Muscle of leg (tissue), 11 donors: Measurements from ENCODE around the gene SKOR1. TPM values are rescaled to one million over a fixed set of nuclear protein-coding genes. Genes with fewer than 3 reads are reported as not detected.

Source experiments
- DNase-seq: peaks from one replicate; pipeline ENCODE4 v3.0.0; 2013
- H3K27ac ChIP-seq: one replicate; pipeline ENCODE4 v1.5.1; 2013; ENCODE audit warnings: mild to moderate bottlenecking, low read length, control low read depth
- H3K27me3 ChIP-seq: one replicate; pipeline ENCODE4 v1.6.1; 2013; ENCODE audit warnings: low read length; ENCODE audit not compliant: control insufficient read depth, insufficient read depth
- H3K36me3 ChIP-seq: one replicate; pipeline ENCODE4 v1.6.1; 2013; ENCODE audit warnings: low read length; ENCODE audit not compliant: control insufficient read depth, insufficient read depth
- H3K4me1 ChIP-seq: one replicate; pipeline ENCODE4 v1.6.1; 2013; ENCODE audit warnings: low read length; ENCODE audit not compliant: control insufficient read depth, insufficient read depth
- H3K4me3 ChIP-seq: one replicate; pipeline ENCODE4 v1.5.1; 2013; ENCODE audit warnings: low read length, control low read depth
- H3K9me3 ChIP-seq: replicated peaks from 2 replicates; pipeline ENCODE4 v1.6.1; 2013; ENCODE audit warnings: low read depth, low read length; ENCODE audit not compliant: control insufficient read depth
- WGBS: methylation state at CpG from one replicate; pipeline ENCODE4 v1.1.5; 2013; ENCODE audit warnings: missing lambda C conversion rate; ENCODE audit not compliant: insufficient coverage; 5-methylcytosine and 5-hydroxymethylcytosine counted together
- polyA plus RNA-seq, 8 donors: library from polyadenylated mRNA; unstranded; fragments of 120-200 nt; gene quantifications; one replicate each; pipeline versions ENCODE4 v1.2.1 to v1.2.3, GENCODE V29; 2013; ENCODE audit warnings: inconsistent platforms in 1 of 8, low replicate concordance in 1 of 8; ENCODE audit not compliant: insufficient read length in 8 of 8, insufficient read depth in 1 of 8
- total RNA-seq: library from RNA; stranded (reverse); fragments of 120-200 nt; gene quantifications from one replicate; pipeline ENCODE4 v1.2.4, GENCODE V29; 2013

SKOR1 gene
- total and polyA plus RNA-seq, 9 donors = 0.31 to 0.67 (median 0.43) TPM

GRCh38 chr15:67792250-67792942 lies 32.9 kb upstream of the SKOR1 start:
- peaks cover 4% of the 10 kb centered on the region for H3K9me3 ChIP-seq
- no peak for DNase-seq
- H3K4me3 ChIP-seq = no peak overlapping the region
- no peak overlapping the region for H3K27ac ChIP-seq
- peaks cover 2% of the 10 kb centered on the region for H3K4me1 ChIP-seq
- no peaks in the 10 kb centered on the region for H3K36me3 ChIP-seq
- WGBS = 70% methylated on average over 2 of the region's 8 CpGs
- no peaks in the 10 kb centered on the region for H3K27me3 ChIP-seq

- Histone ChIP-seq H3K27me3 (no peaks in the 10 kb centered on the region), H3K4me1 (peaks cover 2% of the 10 kb centered on the region), H3K9me3 (peaks cover 4% of the 10 kb centered on the region), H3K4me3 (no peak overlapping the region), H3K27ac (no peak overlapping the region), H3K36me3 (peaks cover 7% of the 10 kb centered on the region)
- no peak for DNase-seq
- WGBS = 100% methylated on average over 3 of the region's 4 CpGs
Observed at GRCh38 chr15:67794832-67795574, 30.3 kb upstream of the SKOR1 start.

DNA sequence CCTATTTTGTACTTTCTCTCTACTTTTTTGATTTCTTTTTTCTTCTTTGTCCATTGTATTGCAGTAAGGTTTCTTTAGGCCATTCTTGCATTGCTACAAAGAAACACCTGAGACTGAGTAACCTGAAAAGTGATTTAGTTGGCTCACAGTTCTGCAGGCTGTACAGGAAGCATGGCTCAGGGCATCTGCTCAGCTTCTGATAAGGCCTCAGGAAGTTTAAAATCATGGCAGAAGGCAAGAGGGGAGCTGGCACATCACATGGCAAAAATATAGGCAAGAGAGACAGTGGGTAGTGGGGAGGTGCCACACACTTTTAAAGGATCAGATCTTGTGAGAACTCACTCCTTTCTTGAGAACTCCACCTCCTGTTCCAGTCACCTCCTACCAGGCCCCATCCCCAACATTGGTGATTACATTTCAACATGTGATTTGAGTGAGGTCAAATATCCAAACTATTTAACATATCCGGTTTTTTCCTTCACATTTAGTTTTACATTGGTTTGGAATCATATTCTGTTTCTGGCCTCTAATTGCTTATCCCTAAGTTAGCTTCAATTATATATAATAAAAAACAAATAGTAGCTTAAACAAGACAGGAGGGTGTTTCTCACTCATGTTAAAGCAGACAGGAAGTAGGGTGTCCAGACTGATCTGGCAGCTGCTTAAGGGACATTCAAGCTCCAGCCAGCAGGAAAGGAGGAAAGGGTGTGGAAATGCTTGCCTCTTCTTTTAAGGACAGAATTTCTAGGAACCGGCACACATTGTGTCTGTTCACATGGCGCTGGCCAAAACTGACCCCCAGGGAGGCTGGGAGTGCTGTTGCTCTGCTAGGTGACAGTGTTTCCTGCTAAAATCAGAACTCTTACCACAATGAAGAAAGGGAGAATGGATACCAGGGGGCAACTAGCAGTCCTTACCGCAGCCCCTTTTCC lies 28.8 kb upstream of the SKOR1 start:
- Histone ChIP-seq H3K4me1 (peaks cover 2% of the 10 kb centered on the region), H3K4me3 (no peak overlapping the region), H3K27ac (no peak overlapping the region), H3K36me3 (peaks cover 9% of the 10 kb centered on the region), H3K9me3 (peaks cover 4% of the 10 kb centered on the region), H3K27me3 (no peaks in the 10 kb centered on the region)
- WGBS = 28% methylated on average over 2 of the region's 4 CpGs
- peak; percentile 56 for DNase-seq

DNA sequence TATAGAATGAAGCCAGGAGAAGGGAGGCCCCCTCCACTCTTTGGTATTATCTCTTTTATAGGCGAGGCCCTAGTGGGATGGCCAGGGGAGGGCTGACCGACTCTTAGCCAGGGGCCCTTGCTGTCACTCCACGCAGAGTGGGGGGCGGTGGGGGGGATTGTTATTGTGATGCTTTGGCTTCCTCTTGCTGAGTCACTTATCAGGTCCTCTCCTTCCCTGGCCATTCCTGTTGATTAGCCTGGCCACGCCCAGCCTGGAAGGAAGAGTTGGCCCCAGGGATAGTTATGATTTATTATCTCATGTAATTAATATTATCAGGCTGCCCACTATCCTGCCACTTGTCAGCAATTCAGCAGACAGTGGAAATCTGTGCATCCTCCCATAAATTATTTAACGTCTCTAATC lies 25.5 kb upstream of the SKOR1 start:
- H3K27me3 ChIP-seq = no peaks in the 10 kb centered on the region
- H3K9me3 ChIP-seq = peaks cover 2% of the 10 kb centered on the region
- peaks cover 15% of the 10 kb centered on the region for H3K36me3 ChIP-seq
- peaks cover 4% of the 10 kb centered on the region for H3K4me1 ChIP-seq
- DNase-seq = no peak
- no peak overlapping the region for H3K27ac ChIP-seq
- H3K4me3 ChIP-seq = no peak overlapping the region
- WGBS = no CpG with 5 or more reads among the region's 6 CpGs

GRCh38 chr15:67801142-67801541 lies 24.2 kb upstream of the SKOR1 start:
- no peak for DNase-seq
- H3K36me3 ChIP-seq = peaks cover 15% of the 10 kb centered on the region
- 80% methylated on average over 1 of the region's 2 CpGs for WGBS

GRCh38 chr15:67801926-67802914 lies 23.1 kb upstream of the SKOR1 start:
- Histone ChIP-seq H3K4me3 (no peak overlapping the region), H3K9me3 (no peaks in the 10 kb centered on the region), H3K27me3 (no peaks in the 10 kb centered on the region), H3K36me3 (peaks cover 23% of the 10 kb centered on the region), H3K4me1 (peaks cover 3% of the 10 kb centered on the region), H3K27ac (no peak overlapping the region)
- 90% methylated on average over 17 of the region's 19 CpGs for WGBS
- DNase-seq = no peak

More at GRCh38 chr15:67801142-67801541, 24.2 kb upstream of the SKOR1 start:
- no peaks in the 10 kb centered on the region for H3K9me3 ChIP-seq
- H3K4me3 ChIP-seq = no peak overlapping the region
- H3K27ac ChIP-seq = no peak overlapping the region
- no peaks in the 10 kb centered on the region for H3K27me3 ChIP-seq
- peaks cover 5% of the 10 kb centered on the region for H3K4me1 ChIP-seq

DNA sequence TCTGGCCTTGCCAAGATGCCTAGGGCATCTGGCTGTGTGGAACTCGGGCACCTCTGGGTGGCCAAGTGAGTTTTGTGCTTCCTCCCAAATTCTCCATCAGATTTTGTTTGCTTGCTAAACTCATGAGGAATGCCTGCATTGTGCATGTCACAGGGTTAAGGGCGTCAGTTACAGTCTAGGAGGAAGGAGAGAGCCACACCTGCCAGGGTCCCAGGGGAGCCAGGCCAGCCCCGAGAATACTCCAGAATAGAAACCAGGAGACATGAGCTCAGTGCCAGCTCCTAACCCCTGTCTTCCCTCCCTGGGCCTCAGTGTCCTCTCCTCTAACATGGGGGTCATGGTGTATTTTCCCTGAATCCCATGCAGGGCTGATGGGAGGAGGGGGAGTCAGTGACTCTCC lies 22.0 kb upstream of the SKOR1 start:
- Histone ChIP-seq H3K9me3 (no peaks in the 10 kb centered on the region), H3K4me1 (peaks cover 3% of the 10 kb centered on the region), H3K4me3 (no peak overlapping the region), H3K36me3 (peaks cover 19% of the 10 kb centered on the region), H3K27me3 (no peaks in the 10 kb centered on the region), H3K27ac (no peak overlapping the region)
- DNase-seq = no peak
- 67% methylated on average over 1 of the region's 3 CpGs for WGBS

DNA sequence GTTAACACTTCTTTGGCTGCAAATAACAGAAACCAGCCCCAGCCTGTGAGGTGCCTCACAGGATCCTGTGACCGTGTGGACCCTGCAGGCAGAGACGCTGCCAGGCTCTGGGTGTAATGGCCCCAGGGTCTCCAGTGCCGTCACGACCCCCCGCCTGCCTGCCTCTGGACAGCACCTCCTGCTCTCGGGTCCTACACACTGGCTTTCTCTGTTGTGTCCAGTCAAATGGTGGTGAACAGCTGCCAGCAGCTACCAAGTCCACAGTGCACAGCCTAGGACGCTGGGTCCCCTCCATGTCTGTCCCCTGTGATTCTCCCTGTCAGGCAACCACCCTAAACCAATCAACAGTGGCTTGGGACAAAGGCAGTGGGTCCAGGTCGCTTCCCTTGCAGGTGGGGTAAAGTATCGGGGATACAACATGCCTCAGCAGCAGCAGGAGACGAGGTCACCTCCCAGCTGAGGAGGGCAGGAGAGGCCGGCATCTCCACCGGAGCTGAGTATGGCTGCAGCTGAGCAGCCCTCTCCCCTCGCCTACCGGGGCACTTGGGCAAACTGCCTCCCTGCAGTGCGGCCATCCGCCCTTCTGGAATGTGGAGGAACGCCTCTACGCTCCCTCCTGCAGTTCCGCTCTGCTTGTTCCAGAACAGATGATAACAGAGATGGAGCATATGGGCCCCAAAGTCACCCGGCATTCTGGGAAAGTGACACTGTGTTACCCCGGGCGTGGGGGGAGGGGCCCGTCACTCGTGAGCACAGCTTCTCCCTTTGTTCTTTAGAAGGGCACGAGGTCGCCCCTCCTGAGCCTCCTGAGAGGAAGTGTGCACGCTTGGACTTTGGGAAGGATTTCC lies 21.1 kb upstream of the SKOR1 start:
- Histone ChIP-seq H3K9me3 (no peaks in the 10 kb centered on the region), H3K4me1 (peaks cover 3% of the 10 kb centered on the region), H3K27ac (no peak overlapping the region), H3K36me3 (peaks cover 19% of the 10 kb centered on the region), H3K4me3 (no peak overlapping the region), H3K27me3 (no peaks in the 10 kb centered on the region)
- 53% methylated on average over 26 of the region's 27 CpGs for WGBS
- DNase-seq = no peak
